Gastroesophageal sphincter (tissue), 3 donors: ENCODE results near the gene FKBP14.

Source experiments
- POLR2A ChIP-seq, 2 donors: fragments of 450-650 bp; IDR thresholded peaks; one replicate each; pipeline ENCODE4 v1.6.1; 2017; ENCODE audit warnings: antibody characterized with exemption in 2 of 2, mild to moderate bottlenecking in 2 of 2, moderate library complexity in 1 of 2
- TF ChIP-seq, protein P1 (sequence below), 4 experiments: fragments of 200-600 bp in 2 of 4; fragments of 450-650 bp in 2 of 4; sonication (generic) in 1 of 4; IDR thresholded peaks; one replicate each; pipeline ENCODE4 v1.5.1; 2017 to 2019; ENCODE audit warnings: antibody characterized with exemption in 4 of 4, mild to moderate bottlenecking in 2 of 4, moderate library complexity in 2 of 4

DNA sequence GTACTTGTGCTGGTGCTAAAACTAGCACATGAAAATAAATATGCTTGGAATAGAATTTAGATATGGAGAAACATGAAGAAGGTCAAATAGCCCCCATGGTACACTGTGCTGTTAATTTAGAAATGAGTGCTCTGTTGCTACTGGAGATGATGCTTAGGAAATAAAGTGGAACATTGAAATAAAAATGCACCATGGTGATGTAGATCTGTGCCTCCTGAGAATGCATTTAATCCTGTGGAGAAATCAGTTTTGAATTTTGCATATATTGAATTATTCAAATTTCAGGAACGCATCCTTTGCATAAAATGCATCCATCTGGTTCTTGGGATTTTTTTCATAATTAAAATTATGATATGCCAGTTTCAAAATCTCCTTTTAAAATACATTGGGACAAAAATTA, 46.2 kb upstream of the FKBP14 start:
- TF ChIP-seq, protein P1, sequence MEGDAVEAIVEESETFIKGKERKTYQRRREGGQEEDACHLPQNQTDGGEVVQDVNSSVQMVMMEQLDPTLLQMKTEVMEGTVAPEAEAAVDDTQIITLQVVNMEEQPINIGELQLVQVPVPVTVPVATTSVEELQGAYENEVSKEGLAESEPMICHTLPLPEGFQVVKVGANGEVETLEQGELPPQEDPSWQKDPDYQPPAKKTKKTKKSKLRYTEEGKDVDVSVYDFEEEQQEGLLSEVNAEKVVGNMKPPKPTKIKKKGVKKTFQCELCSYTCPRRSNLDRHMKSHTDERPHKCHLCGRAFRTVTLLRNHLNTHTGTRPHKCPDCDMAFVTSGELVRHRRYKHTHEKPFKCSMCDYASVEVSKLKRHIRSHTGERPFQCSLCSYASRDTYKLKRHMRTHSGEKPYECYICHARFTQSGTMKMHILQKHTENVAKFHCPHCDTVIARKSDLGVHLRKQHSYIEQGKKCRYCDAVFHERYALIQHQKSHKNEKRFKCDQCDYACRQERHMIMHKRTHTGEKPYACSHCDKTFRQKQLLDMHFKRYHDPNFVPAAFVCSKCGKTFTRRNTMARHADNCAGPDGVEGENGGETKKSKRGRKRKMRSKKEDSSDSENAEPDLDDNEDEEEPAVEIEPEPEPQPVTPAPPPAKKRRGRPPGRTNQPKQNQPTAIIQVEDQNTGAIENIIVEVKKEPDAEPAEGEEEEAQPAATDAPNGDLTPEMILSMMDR (IDR thresholded peaks at IDR 0.05), result no peak
- no peak for TF ChIP-seq POLR2A (IDR thresholded peaks at IDR 0.05)
